ENCODE measurements around the gene C1RL.

- TF ChIP-seq, protein P1, sequence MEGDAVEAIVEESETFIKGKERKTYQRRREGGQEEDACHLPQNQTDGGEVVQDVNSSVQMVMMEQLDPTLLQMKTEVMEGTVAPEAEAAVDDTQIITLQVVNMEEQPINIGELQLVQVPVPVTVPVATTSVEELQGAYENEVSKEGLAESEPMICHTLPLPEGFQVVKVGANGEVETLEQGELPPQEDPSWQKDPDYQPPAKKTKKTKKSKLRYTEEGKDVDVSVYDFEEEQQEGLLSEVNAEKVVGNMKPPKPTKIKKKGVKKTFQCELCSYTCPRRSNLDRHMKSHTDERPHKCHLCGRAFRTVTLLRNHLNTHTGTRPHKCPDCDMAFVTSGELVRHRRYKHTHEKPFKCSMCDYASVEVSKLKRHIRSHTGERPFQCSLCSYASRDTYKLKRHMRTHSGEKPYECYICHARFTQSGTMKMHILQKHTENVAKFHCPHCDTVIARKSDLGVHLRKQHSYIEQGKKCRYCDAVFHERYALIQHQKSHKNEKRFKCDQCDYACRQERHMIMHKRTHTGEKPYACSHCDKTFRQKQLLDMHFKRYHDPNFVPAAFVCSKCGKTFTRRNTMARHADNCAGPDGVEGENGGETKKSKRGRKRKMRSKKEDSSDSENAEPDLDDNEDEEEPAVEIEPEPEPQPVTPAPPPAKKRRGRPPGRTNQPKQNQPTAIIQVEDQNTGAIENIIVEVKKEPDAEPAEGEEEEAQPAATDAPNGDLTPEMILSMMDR (conservative IDR thresholded peaks at IDR 0.05) = no peak
- no peak for TF ChIP-seq EZH2 (IDR thresholded peaks at IDR 0.05; ENCODE audit: low read depth)
These were observed 37.2 kb upstream of the C1RL start for GRCh38 chr12:7146228-7146627.

Measured in PC-9 (cell line).